ENCODE measurements around the gene SLC10A6.

DNA sequence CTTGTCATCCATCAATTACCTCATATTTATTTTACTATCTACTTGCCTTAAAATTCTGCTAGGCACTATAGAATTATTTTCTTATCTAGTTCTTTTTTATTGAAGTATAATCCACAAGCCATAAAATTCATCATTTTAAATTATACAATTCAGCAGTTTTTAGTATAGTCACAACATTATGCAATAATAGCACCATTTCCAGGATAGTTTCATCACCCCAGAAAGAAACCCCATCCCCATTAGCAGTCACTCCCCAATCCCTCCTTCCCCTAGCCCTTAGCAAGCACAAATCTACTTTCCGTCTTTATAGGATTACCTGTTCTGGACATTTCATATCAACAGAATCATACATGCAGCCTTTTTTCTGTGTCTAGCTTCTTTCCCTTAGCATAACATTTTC, 15.6 kb downstream of the SLC10A6 start:
- TF ChIP-seq CTCF (conservative IDR thresholded peaks at IDR 0.05; ENCODE audit: low read depth, low read length), result no peak
- TF ChIP-seq EZH2 (IDR thresholded peaks at IDR 0.05; ENCODE audit: borderline replicate concordance, low read depth, low read length, poor library complexity, severe bottlenecking), result no peak
